Measurements from ENCODE around the gene KRT36. TPM values are rescaled to one million over a fixed set of nuclear protein-coding genes. Genes with fewer than 3 reads are reported as not detected.

KRT36 gene
- total and polyA plus RNA-seq, 2 of the 8 experiments (the other 6 are each of a cell fraction or from before 2014, with no cell fraction given) = not detected

- Histone ChIP-seq H3K18ac (ENCODE audit: extremely low read depth, low read length) (no peak overlapping the region), H3K56ac (replicated peaks; ENCODE audit: insufficient read length, low read depth, low read length) (no peak overlapping the region), H3K36me3 (ENCODE audit: control insufficient read depth in 2 of 4, insufficient read depth in 4 of 4, low read length in 3 of 4) (no peaks in the 10 kb centered on the region), H3K23ac (ENCODE audit: insufficient read length) (no peak overlapping the region), H4K20me1 (replicated peaks in 1 of 2; ENCODE audit: control insufficient read depth in 1 of 2, insufficient read depth in 2 of 2, low read length in 2 of 2) (no peaks in the 10 kb centered on the region), H3K27ac (ENCODE audit: low read depth, low read length) (no peak overlapping the region), H2BK20ac (ENCODE audit: low read length) (no peak overlapping the region), H3K4ac (replicated peaks; ENCODE audit: insufficient read length, low read depth, low read length) (no peak overlapping the region), H3K4me1 (replicated peaks in 1 of 4; ENCODE audit: control insufficient read depth in 3 of 4, insufficient read depth in 4 of 4, low read length in 3 of 4) (peaks cover 10 to 23% (median 15%) of the 10 kb centered on the region in 4 experiments), H4K8ac (ENCODE audit: extremely low read depth, insufficient read depth, low read length) (no peak overlapping the region; the same call in 1 of the 2 replicates), H3K79me1 (ENCODE audit: low read depth, low read length) (no peaks in the 10 kb centered on the region), H2BK15ac (ENCODE audit: low read length) (no peak overlapping the region), H3K27me3 (replicated peaks in 1 of 4; ENCODE audit: control insufficient read depth in 3 of 4, extremely low read depth in 1 of 4, insufficient read depth in 3 of 4, low read length in 3 of 4) (no peaks in the 10 kb centered on the region; a peak in 1 of 7 replicates), H3K9me3 (ENCODE audit: insufficient read depth in 2 of 2, low read depth in 1 of 2, low read length in 1 of 2) (no peaks in the 10 kb centered on the region), H4K5ac (ENCODE audit: insufficient read length, low read depth, low read length) (no peak overlapping the region), H2BK5ac (ENCODE audit: low read depth, low read length) (peak overlapping the region; percentile 1; the same call in 1 of the 2 replicates), H2BK12ac (ENCODE audit: low read depth, low read length) (no peak overlapping the region), H3K23me2 (ENCODE audit: low read depth, low read length) (no peaks in the 10 kb centered on the region), H2AFZ (ENCODE audit: low read length) (no peak overlapping the region), H2AK5ac (ENCODE audit: low read depth, low read length) (no peak overlapping the region), H3K79me2 (ENCODE audit: control insufficient read depth in 1 of 2, insufficient read depth in 2 of 2, low read length in 2 of 2) (no peaks in the 10 kb centered on the region), H4K91ac (replicated peaks; ENCODE audit: insufficient read length, low read length) (peak overlapping the region; percentile 7), H2BK120ac (replicated peaks; ENCODE audit: low read depth, low read length) (no peak overlapping the region), H3K4me3 (ENCODE audit: extremely low read depth in 1 of 4, insufficient read depth in 2 of 4, low read depth in 3 of 4, low read length in 4 of 4) (no peak overlapping the region), H3K9ac (replicated peaks in 1 of 4; ENCODE audit: extremely low read depth in 1 of 4, low read depth in 3 of 4, low read length in 3 of 4) (no peak overlapping the region), H3K4me2 (ENCODE audit: insufficient read depth in 1 of 2, low read depth in 2 of 2, low read length in 2 of 2) (peak overlapping the region in 1 of 2 experiments; percentile 30; a peak in 1 of 4 replicates), H3K14ac (ENCODE audit: insufficient read length) (no peak overlapping the region)
- ChIA-PET POLR2A (ENCODE audit: partially characterized antibody) (interaction anchor here (1.1 to 16.2 kb wide), 5 partner anchors 8 to 153 kb away, joined by 4 to 293 read pairs (median 5); partner anchors contain the start of gene KRT19), CTCF (ENCODE audit: partially characterized antibody) (interaction anchor here (0.7 to 5.5 kb wide), 13 partner anchors 8 to 214 kb away, joined by 3 to 48 read pairs (median 3); no protein-coding TSS in a partner anchor)
- no peak for FAIRE-seq
- 82% methylated on average over 15 of the region's 15 CpGs; no CpG with 5 or more reads in 1 of the 2 experiments for WGBS, 2 experiments (ENCODE audit: extremely low coverage in 1 of 2, insufficient coverage in 1 of 2, insufficient read length in 1 of 2, insufficient replicate concordance in 2 of 2, low coverage in 1 of 2, low lambda C conversion rate in 2 of 2, missing lambda C conversion rate in 1 of 2)
- no peak for DNase-seq (ENCODE audit: low read depth in 1 of 2, low spot score in 2 of 2)
- TF ChIP-seq, protein P1, sequence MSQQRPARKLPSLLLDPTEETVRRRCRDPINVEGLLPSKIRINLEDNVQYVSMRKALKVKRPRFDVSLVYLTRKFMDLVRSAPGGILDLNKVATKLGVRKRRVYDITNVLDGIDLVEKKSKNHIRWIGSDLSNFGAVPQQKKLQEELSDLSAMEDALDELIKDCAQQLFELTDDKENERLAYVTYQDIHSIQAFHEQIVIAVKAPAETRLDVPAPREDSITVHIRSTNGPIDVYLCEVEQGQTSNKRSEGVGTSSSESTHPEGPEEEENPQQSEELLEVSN (IDR thresholded peaks at IDR 0.05) = no peak
- no peak for TF ChIP-seq MAX (IDR thresholded peaks at IDR 0.05)
- no peak for TF ChIP-seq CHD1 (IDR thresholded peaks at IDR 0.05; ENCODE audit: low read depth, low read length)
- no peak for TF ChIP-seq CBX5 (IDR thresholded peaks at IDR 0.05; ENCODE audit: low read depth, low read length)
- TF ChIP-seq JUN (IDR thresholded peaks at IDR 0.05; ENCODE audit: low read depth, low read length) = no peak
- TF ChIP-seq SP2 (IDR thresholded peaks at IDR 0.05; ENCODE audit: low read length) = no peak
- TF ChIP-seq POU5F1 (IDR thresholded peaks at IDR 0.05; ENCODE audit: low read depth, low read length) = no peak
- TF ChIP-seq POLR2AphosphoS5 (IDR thresholded peaks at IDR 0.05; ENCODE audit: low read depth, low read length) = no peak
- no peak for TF ChIP-seq SIN3A (conservative IDR thresholded peaks at IDR 0.05 in 1 of 2, IDR thresholded peaks at IDR 0.05 in 1 of 2; ENCODE audit: low read depth in 1 of 2, low read length in 2 of 2)
- TF ChIP-seq BACH1 (IDR thresholded peaks at IDR 0.05; ENCODE audit: low read length) = no peak
These were observed 46.2 kb upstream of the KRT36 start for GRCh38 chr17:41535764-41536481.
